K562 (cell line): ENCODE data around the gene DNAJB4. TPM values are rescaled to one million over a fixed set of nuclear protein-coding genes. Genes with fewer than 3 reads are reported as not detected.

Experiments
- ARID2 ChIP-seq: fragments of 450-650 bp; IDR thresholded peaks from 2 replicates; pipeline ENCODE4 v1.6.1; 2017; ENCODE audit warnings: antibody characterized with exemption, mild to moderate bottlenecking
- ASH1L ChIP-seq: fragments of 450-650 bp; IDR thresholded peaks from 2 replicates; pipeline ENCODE4 v1.6.1; 2018; ENCODE audit warnings: borderline replicate concordance, mild to moderate bottlenecking, low read depth; ENCODE audit not compliant: partially characterized antibody
- CBX2 ChIP-seq: fragments of 200-600 bp; sonication (generic); IDR thresholded peaks from one replicate; pipeline ENCODE4 v1.6.1; 2012; ENCODE audit warnings: mild to moderate bottlenecking, low read length, inconsistent platforms; ENCODE audit not compliant: insufficient read depth, poor library complexity, severe bottlenecking
- CC2D1A ChIP-seq: fragments of 450-650 bp; IDR thresholded peaks from 2 replicates; pipeline ENCODE4 v1.6.1; 2017; ENCODE audit warnings: mild to moderate bottlenecking
- ETV1 ChIP-seq: fragments of 450-650 bp; conservative IDR thresholded peaks from 2 replicates; pipeline ENCODE4 v1.6.1; 2016; ENCODE audit warnings: missing genetic modification characterization, control low read depth, low read depth, missing compliant biosample characterization
- FOXM1 ChIP-seq, 2 experiments: fragments of 450-650 bp in 1 of 2; sonication (generic) in 1 of 2; formaldehyde crosslinking in 1 of 2; IDR thresholded peaks; 2 replicates each; pipeline versions ENCODE4 v1.6.1 to v1.9.0; 2017 to 2022; ENCODE audit warnings: low read depth in 2 of 2, mild to moderate bottlenecking in 2 of 2, missing genetic modification reagents in 1 of 2, moderate library complexity in 1 of 2
- FUS ChIP-seq: fragments of 200-400 bp; formaldehyde crosslinking; optimal IDR thresholded peaks from 2 replicates; pipeline ENCODE3; 2017; ENCODE audit warnings: low read depth, low read length
- HMG20A ChIP-seq: fragments of 450-650 bp; formaldehyde crosslinking; conservative IDR thresholded peaks from 2 replicates; pipeline ENCODE4 v1.4.0; 2020; ENCODE audit warnings: mild to moderate bottlenecking, mixed read lengths
- HOXB6 ChIP-seq: fragments of 250-450 bp; sonication (Bioruptor Pico); IDR thresholded peaks from 2 replicates; pipeline ENCODE4 v1.5.1; 2022; ENCODE audit warnings: mild to moderate bottlenecking, borderline replicate concordance
- ILF3 ChIP-seq: fragments of 450-650 bp; IDR thresholded peaks from 2 replicates; pipeline ENCODE4 v1.6.1; 2018; ENCODE audit warnings: antibody characterized with exemption, mild to moderate bottlenecking, moderate library complexity, borderline replicate concordance
- JUNB ChIP-seq: fragments of 450-650 bp; formaldehyde crosslinking; conservative IDR thresholded peaks from 2 replicates; pipeline ENCODE4 v1.4.0; 2020; ENCODE audit warnings: mild to moderate bottlenecking
- KLF16 ChIP-seq: IDR thresholded peaks from 2 replicates; pipeline ENCODE4 v1.6.1; 2016; ENCODE audit warnings: antibody characterized with exemption
- LCOR ChIP-seq: sonication (generic); formaldehyde crosslinking; IDR thresholded peaks from 2 replicates; pipeline ENCODE4 v1.8.0; 2022; ENCODE audit warnings: mild to moderate bottlenecking, missing genetic modification reagents
- MTA2 ChIP-seq: fragments of 450-650 bp; IDR thresholded peaks from 2 replicates; pipeline ENCODE4 v1.6.1; 2016; ENCODE audit warnings: low read depth
- NR3C1 ChIP-seq: sonication (generic); formaldehyde crosslinking; IDR thresholded peaks from 2 replicates; pipeline ENCODE4 v1.8.1; 2022; ENCODE audit warnings: missing genetic modification reagents
- POU5F1 ChIP-seq: fragments of 150-350 bp; IDR thresholded peaks from 2 replicates; pipeline ENCODE4 v1.6.1; 2014; ENCODE audit warnings: borderline replicate concordance, low read length, low read depth, mild to moderate bottlenecking; ENCODE audit not compliant: partially characterized antibody
- RNF2 ChIP-seq: sonication (generic); IDR thresholded peaks from 2 replicates; pipeline ENCODE4 v1.6.1; 2016
- SMARCB1 ChIP-seq: IDR thresholded peaks from 2 replicates; pipeline ENCODE4 v1.6.1; 2011; ENCODE audit warnings: improper control_type of control experiment, low read depth; ENCODE audit not compliant: insufficient read length
- XRCC4 ChIP-seq: IDR thresholded peaks from one replicate; pipeline ENCODE4 v1.6.1; 2011; ENCODE audit not compliant: insufficient read depth, insufficient read length; ENCODE audit errors: extremely low read depth
- ZBED1 ChIP-seq: IDR thresholded peaks from 2 replicates; pipeline ENCODE4 v1.6.1; 2014
- ZFP1 ChIP-seq: fragments of 450-650 bp; formaldehyde crosslinking; IDR thresholded peaks from 2 replicates; pipeline ENCODE4 v1.4.0; 2020; ENCODE audit warnings: mild to moderate bottlenecking, mixed read lengths
- ZNF124 ChIP-seq: sonication (generic); formaldehyde crosslinking; IDR thresholded peaks from 2 replicates; pipeline ENCODE4 v1.8.1; 2022; ENCODE audit warnings: missing genetic modification reagents
- ZNF146 ChIP-seq: IDR thresholded peaks from one replicate; pipeline ENCODE4 v1.6.1; 2018; ENCODE audit warnings: missing compliant biosample characterization; ENCODE audit not compliant: unreplicated experiment
- ZNF408 ChIP-seq: fragments of 250-450 bp; sonication (Bioruptor Pico); IDR thresholded peaks from 2 replicates; pipeline ENCODE4 v1.4.0; 2020; ENCODE audit warnings: low read depth, mild to moderate bottlenecking, moderate library complexity
- ZNF766 ChIP-seq: fragments of 200-800 bp; sonication (Bioruptor generic); conservative IDR thresholded peaks from 2 replicates; pipeline ENCODE4 v1.6.1; 2016; ENCODE audit warnings: missing genetic modification characterization, missing compliant biosample characterization
- polyA plus RNA-seq, 8 experiments: library from polyadenylated mRNA; depleted of rRNA in 4 of 8; stranded (reverse) in 5 of 8; unstranded in 3 of 8; fragments of >200 nt; fragmentation: Nextera tagmentation in 2 of 8; fragmentation: Illumina TruSeq in 1 of 8; extraction: Ambion mirVana in 2 of 8; extraction: Trizol in 1 of 8; gene quantifications; 2 replicates each; pipeline versions ENCODE4 v1.2.1 to v1.2.3, GENCODE V29; 2011 to 2014; ENCODE audit warnings: inconsistent platforms in 1 of 8, missing spikeins in 1 of 8
- total RNA-seq, 7 experiments: library from RNA; depleted of rRNA in 6 of 7; stranded (reverse); fragments of >200 nt in 6 of 7; fragmentation: Illumina TruSeq in 2 of 7; extraction: Trizol in 2 of 7; gene quantifications; 2 replicates each; pipeline versions ENCODE4 v1.2.1 to v1.2.3, GENCODE V29; 2011 to 2021; ENCODE audit warnings: low replicate concordance in 1 of 7
- TF ChIP-seq, protein P1 (sequence below): fragments of 450-650 bp; formaldehyde crosslinking; IDR thresholded peaks from 2 replicates; pipeline ENCODE4 v1.4.0; 2022; ENCODE audit warnings: mild to moderate bottlenecking, moderate library complexity
- TF ChIP-seq, protein P2 (sequence below): fragments of 450-650 bp; IDR thresholded peaks from 2 replicates; pipeline ENCODE4 v1.6.1; 2016; ENCODE audit warnings: missing biosample characterization, missing genetic modification characterization
- TF ChIP-seq, protein P3 (sequence below): IDR thresholded peaks from 2 replicates; pipeline ENCODE4 v1.6.1; 2014; ENCODE audit warnings: antibody characterized with exemption

DNAJB4 gene
- total and polyA plus RNA-seq, 9 of the 15 experiments (the other 6 are each of a cell fraction or from before 2014, with no cell fraction given): 8.5 to 27.7 (median 19.8) TPM

DNA sequence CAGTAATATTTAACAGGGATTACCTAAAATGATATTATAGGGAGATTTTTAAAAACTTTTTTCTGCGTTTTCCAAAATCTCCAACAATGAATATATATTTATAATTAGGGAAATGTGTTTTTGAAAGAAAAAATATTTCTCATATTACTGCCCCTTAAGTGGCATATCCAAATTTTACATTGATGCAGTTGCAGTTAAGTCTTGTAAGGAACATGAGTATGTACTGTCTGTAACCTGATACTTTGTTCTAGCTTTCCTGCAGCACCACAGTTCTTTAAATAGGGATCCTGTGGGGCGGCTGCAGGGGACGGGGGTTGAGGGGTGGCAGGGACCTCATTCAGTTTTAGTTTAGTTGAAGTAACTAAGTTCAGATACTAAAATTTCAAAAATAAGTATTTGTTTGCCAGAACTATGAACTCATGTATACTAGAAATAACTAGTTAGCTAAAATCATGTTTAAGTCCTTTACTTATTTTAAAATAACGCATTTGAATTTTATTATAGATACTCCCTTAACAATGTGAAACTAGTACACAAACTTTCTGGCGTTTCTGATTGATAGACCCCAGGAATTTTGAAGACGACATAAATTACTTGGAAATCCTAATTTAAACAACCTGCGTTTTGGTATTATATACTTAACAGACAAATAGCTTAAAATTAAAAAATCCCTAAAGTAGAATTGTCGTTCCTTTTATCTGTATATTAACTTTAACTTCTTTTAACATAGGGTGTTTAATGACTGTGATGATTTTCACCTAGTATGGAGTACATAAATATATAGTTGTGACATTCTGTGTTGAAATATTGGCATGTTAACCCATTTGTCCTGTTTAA is 639 bp upstream of the DNAJB4 start (continued):
- TF ChIP-seq POU5F1: no peak
- no peak for TF ChIP-seq CBX2
- no peak for TF ChIP-seq SMARCB1
- no peak for TF ChIP-seq ZNF124 (CRISPR knock-in tag)
- no peak for TF ChIP-seq ETV1 (tag)
- no peak for TF ChIP-seq CC2D1A
- peak; percentile 97; the same call in 1 of the 2 replicates for TF ChIP-seq ZBED1
- peak; percentile 88 for TF ChIP-seq RNF2
- TF ChIP-seq, protein P1, sequence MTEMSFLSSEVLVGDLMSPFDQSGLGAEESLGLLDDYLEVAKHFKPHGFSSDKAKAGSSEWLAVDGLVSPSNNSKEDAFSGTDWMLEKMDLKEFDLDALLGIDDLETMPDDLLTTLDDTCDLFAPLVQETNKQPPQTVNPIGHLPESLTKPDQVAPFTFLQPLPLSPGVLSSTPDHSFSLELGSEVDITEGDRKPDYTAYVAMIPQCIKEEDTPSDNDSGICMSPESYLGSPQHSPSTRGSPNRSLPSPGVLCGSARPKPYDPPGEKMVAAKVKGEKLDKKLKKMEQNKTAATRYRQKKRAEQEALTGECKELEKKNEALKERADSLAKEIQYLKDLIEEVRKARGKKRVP (CRISPR knock-in tag): peak; percentile 98
- no peak; the same call in none of the 2 replicates for TF ChIP-seq LCOR
- TF ChIP-seq ZNF766 (CRISPR knock-in tag): peak; percentile 44; the same call in 1 of the 2 replicates
- TF ChIP-seq KLF16: no peak
- peak; percentile 100 for TF ChIP-seq FUS
- TF ChIP-seq, protein P2, sequence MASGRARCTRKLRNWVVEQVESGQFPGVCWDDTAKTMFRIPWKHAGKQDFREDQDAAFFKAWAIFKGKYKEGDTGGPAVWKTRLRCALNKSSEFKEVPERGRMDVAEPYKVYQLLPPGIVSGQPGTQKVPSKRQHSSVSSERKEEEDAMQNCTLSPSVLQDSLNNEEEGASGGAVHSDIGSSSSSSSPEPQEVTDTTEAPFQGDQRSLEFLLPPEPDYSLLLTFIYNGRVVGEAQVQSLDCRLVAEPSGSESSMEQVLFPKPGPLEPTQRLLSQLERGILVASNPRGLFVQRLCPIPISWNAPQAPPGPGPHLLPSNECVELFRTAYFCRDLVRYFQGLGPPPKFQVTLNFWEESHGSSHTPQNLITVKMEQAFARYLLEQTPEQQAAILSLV (tag): no peak
- 0 out of 2 replicates have a peak, but pooled peaks have one; percentile 20 for TF ChIP-seq ARID2
- no peak for TF ChIP-seq NR3C1
- TF ChIP-seq HMG20A (CRISPR knock-in tag): peak; percentile 96
- no peak for TF ChIP-seq ZNF408 (CRISPR knock-in tag)
- peak; percentile 97 for TF ChIP-seq ZFP1
- peak; percentile 32; the same call in 1 of the 2 replicates for TF ChIP-seq FOXM1 (IDR thresholded peaks at IDR 0.05; ENCODE audit: low read depth)
- no peak for TF ChIP-seq FOXM1 (CRISPR knock-in tag; IDR thresholded peaks at IDR 0.05; ENCODE audit: low read depth)
- TF ChIP-seq ILF3: peak; percentile 100
- TF ChIP-seq MTA2: no peak
- TF ChIP-seq XRCC4: no peak
- TF ChIP-seq, protein P3, sequence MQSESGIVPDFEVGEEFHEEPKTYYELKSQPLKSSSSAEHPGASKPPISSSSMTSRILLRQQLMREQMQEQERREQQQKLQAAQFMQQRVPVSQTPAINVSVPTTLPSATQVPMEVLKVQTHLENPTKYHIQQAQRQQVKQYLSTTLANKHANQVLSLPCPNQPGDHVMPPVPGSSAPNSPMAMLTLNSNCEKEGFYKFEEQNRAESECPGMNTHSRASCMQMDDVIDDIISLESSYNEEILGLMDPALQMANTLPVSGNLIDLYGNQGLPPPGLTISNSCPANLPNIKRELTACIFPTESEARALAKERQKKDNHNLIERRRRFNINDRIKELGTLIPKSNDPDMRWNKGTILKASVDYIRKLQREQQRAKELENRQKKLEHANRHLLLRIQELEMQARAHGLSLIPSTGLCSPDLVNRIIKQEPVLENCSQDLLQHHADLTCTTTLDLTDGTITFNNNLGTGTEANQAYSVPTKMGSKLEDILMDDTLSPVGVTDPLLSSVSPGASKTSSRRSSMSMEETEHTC: no peak
- TF ChIP-seq JUNB (CRISPR knock-in tag): peak; percentile 86
- TF ChIP-seq ASH1L: peak; percentile 56
- TF ChIP-seq ZNF146 (CRISPR knock-in tag): no peak
- peak; percentile 99 for TF ChIP-seq HOXB6 (CRISPR knock-in tag)
